Activated T-cell treated with anti-CD3 and anti-CD28 coated beads, Interleukin-2, amount 50 U/mL, for 24 hours (primary cell): ENCODE data around the gene GOLGA6L10.
"Not testable (repeated sequence)": the region's sequence is repeated elsewhere in the genome, so short reads cannot be mapped to it uniquely, and the experiment has no call there.

Experiments used
- DNase-seq: peaks from one replicate; pipeline ENCODE4 v3.0.0-alpha.2; 2020
- H3K27ac Mint-ChIP-seq: 2 replicates; pipeline ENCODE4 v1.8.0; 2020; ENCODE audit warnings: mild to moderate bottlenecking, mixed read lengths
- H3K27me3 Mint-ChIP-seq: 2 replicates; pipeline ENCODE4 v1.8.0; 2020; ENCODE audit warnings: mixed read lengths
- H3K36me3 Mint-ChIP-seq: 2 replicates; pipeline ENCODE4 v1.8.0; 2020; ENCODE audit warnings: low read depth, mixed read lengths
- H3K4me1 Mint-ChIP-seq: 2 replicates; pipeline ENCODE4 v1.8.0; 2020; ENCODE audit warnings: low read depth, mixed read lengths
- H3K4me3 Mint-ChIP-seq: 2 replicates; pipeline ENCODE4 v1.8.0; 2020; ENCODE audit warnings: mild to moderate bottlenecking, moderate library complexity, mixed read lengths
- H3K9me3 Mint-ChIP-seq: 2 replicates; pipeline ENCODE4 v1.8.0; 2020; ENCODE audit warnings: mixed read lengths

The GOLGA6L10 gene

GRCh38 chr15:82333603-82334553 is 15.4 kb downstream of the GOLGA6L10 start:
- not testable (repeated sequence) for H3K9me3 Mint-ChIP-seq, H3K27me3 Mint-ChIP-seq, H3K27ac Mint-ChIP-seq, H3K36me3 Mint-ChIP-seq, H3K4me1 Mint-ChIP-seq, DNase-seq, H3K4me3 Mint-ChIP-seq

- not testable (repeated sequence) for H3K36me3 Mint-ChIP-seq, H3K27ac Mint-ChIP-seq, H3K9me3 Mint-ChIP-seq, H3K4me1 Mint-ChIP-seq, H3K27me3 Mint-ChIP-seq, H3K4me3 Mint-ChIP-seq, DNase-seq
Observed at GRCh38 chr15:82332711-82333602, 16.3 kb downstream of the GOLGA6L10 start.

GRCh38 chr15:82331576-82332304 is 17.5 kb downstream of the GOLGA6L10 start:
- not testable (repeated sequence) for DNase-seq, H3K4me3 Mint-ChIP-seq, H3K9me3 Mint-ChIP-seq, H3K36me3 Mint-ChIP-seq, H3K27me3 Mint-ChIP-seq, H3K4me1 Mint-ChIP-seq
- peak overlapping the region; percentile 40 for H3K27ac Mint-ChIP-seq

- DNase-seq, H3K27ac Mint-ChIP-seq, H3K36me3 Mint-ChIP-seq, H3K9me3 Mint-ChIP-seq, H3K4me3 Mint-ChIP-seq, H3K4me1 Mint-ChIP-seq, H3K27me3 Mint-ChIP-seq: not testable (repeated sequence)
Observed at GRCh38 chr15:82330921-82331320, 18.4 kb downstream of the GOLGA6L10 start.

- not testable (repeated sequence) for H3K27ac Mint-ChIP-seq, H3K4me3 Mint-ChIP-seq, H3K4me1 Mint-ChIP-seq, H3K36me3 Mint-ChIP-seq, DNase-seq, H3K9me3 Mint-ChIP-seq, H3K27me3 Mint-ChIP-seq
Observed at GRCh38 chr15:82329039-82329438, 20.2 kb downstream of the GOLGA6L10 start.

GRCh38 chr15:82327372-82327771 is 21.9 kb downstream of the GOLGA6L10 start:
- DNase-seq, H3K36me3 Mint-ChIP-seq, H3K4me3 Mint-ChIP-seq, H3K4me1 Mint-ChIP-seq, H3K27me3 Mint-ChIP-seq, H3K9me3 Mint-ChIP-seq, H3K27ac Mint-ChIP-seq: not testable (repeated sequence)

GRCh38 chr15:82326896-82327295 is 22.4 kb downstream of the GOLGA6L10 start:
- not testable (repeated sequence) for H3K27me3 Mint-ChIP-seq, H3K9me3 Mint-ChIP-seq, H3K36me3 Mint-ChIP-seq, DNase-seq, H3K4me1 Mint-ChIP-seq, H3K27ac Mint-ChIP-seq, H3K4me3 Mint-ChIP-seq

GRCh38 chr15:82325646-82326045 is 23.6 kb downstream of the GOLGA6L10 start:
- not testable (repeated sequence) for H3K4me3 Mint-ChIP-seq, DNase-seq, H3K27me3 Mint-ChIP-seq, H3K36me3 Mint-ChIP-seq, H3K4me1 Mint-ChIP-seq, H3K27ac Mint-ChIP-seq, H3K9me3 Mint-ChIP-seq

GRCh38 chr15:82324831-82325230 is 24.4 kb downstream of the GOLGA6L10 start:
- not testable (repeated sequence) for H3K4me1 Mint-ChIP-seq, H3K36me3 Mint-ChIP-seq, DNase-seq, H3K4me3 Mint-ChIP-seq, H3K9me3 Mint-ChIP-seq, H3K27ac Mint-ChIP-seq, H3K27me3 Mint-ChIP-seq

- H3K27me3 Mint-ChIP-seq, H3K4me3 Mint-ChIP-seq, H3K36me3 Mint-ChIP-seq, H3K27ac Mint-ChIP-seq, H3K4me1 Mint-ChIP-seq, DNase-seq, H3K9me3 Mint-ChIP-seq: not testable (repeated sequence)
Observed at GRCh38 chr15:82322488-82322887, 26.8 kb downstream of the GOLGA6L10 start.

GRCh38 chr15:82320861-82321260 is 28.4 kb downstream of the GOLGA6L10 start:
- DNase-seq, H3K9me3 Mint-ChIP-seq, H3K27me3 Mint-ChIP-seq, H3K36me3 Mint-ChIP-seq, H3K4me1 Mint-ChIP-seq, H3K27ac Mint-ChIP-seq, H3K4me3 Mint-ChIP-seq: not testable (repeated sequence)

GRCh38 chr15:82319522-82320278 is 29.6 kb downstream of the GOLGA6L10 start:
- not testable (repeated sequence) for H3K36me3 Mint-ChIP-seq, H3K27ac Mint-ChIP-seq, H3K4me3 Mint-ChIP-seq, H3K9me3 Mint-ChIP-seq, H3K4me1 Mint-ChIP-seq, DNase-seq, H3K27me3 Mint-ChIP-seq

- not testable (repeated sequence) for H3K27ac Mint-ChIP-seq, H3K4me1 Mint-ChIP-seq, H3K9me3 Mint-ChIP-seq, DNase-seq, H3K27me3 Mint-ChIP-seq, H3K4me3 Mint-ChIP-seq, H3K36me3 Mint-ChIP-seq
Observed at GRCh38 chr15:82318281-82318680, 31.0 kb downstream of the GOLGA6L10 start.

- not testable (repeated sequence) for H3K27me3 Mint-ChIP-seq, H3K36me3 Mint-ChIP-seq, H3K27ac Mint-ChIP-seq, H3K4me1 Mint-ChIP-seq, H3K4me3 Mint-ChIP-seq, DNase-seq, H3K9me3 Mint-ChIP-seq
Observed at GRCh38 chr15:82317516-82317915, 31.8 kb downstream of the GOLGA6L10 start.
